ENCODE results near the gene PAH. TPM values are rescaled to one million over a fixed set of nuclear protein-coding genes. Genes with fewer than 3 reads are reported as not detected.
A peak's percentile ranks its signal among the peaks of the same experiment; 100 is the strongest.

Gene PAH
- total RNA-seq, 2 donors from 2014 or later = 7.3 to 39.6 TPM

DNA sequence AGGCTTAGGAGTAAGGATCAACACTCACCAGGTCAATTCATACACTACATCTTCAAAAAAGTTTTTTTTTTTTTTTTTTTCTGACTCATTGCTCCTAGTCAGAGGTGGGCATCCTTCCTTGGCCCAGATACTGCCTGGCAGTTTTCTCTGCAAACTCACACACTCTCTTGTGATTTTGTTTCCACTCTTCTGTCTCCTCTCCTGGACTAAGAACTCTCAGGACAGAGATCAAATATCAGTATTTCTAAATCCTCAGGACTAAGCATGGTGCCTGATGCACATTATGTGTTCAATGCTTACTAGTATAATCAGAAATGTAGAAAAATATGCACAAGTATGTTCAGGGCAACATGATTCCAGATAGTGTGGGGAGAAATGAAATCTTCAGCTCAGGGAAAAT lies 10.2 kb upstream of the PAH start:
- Histone ChIP-seq H3K4me3 (no peak overlapping the region), H3K27ac (no peak overlapping the region), H3K36me3 (replicated peaks in 1 of 2; ENCODE audit: insufficient read depth in 1 of 2, low read depth in 2 of 2) (no peaks in the 10 kb centered on the region), H3K4me1 (no peaks in the 10 kb centered on the region), H3K27me3 (no peaks in the 10 kb centered on the region), H3K9me3 (no peaks in the 10 kb centered on the region)
- ATAC-seq (no peak), DNase-seq (no peak)
- intact Hi-C loops (cut with DNase I) = no loop called here
- TF ChIP-seq, protein P1, sequence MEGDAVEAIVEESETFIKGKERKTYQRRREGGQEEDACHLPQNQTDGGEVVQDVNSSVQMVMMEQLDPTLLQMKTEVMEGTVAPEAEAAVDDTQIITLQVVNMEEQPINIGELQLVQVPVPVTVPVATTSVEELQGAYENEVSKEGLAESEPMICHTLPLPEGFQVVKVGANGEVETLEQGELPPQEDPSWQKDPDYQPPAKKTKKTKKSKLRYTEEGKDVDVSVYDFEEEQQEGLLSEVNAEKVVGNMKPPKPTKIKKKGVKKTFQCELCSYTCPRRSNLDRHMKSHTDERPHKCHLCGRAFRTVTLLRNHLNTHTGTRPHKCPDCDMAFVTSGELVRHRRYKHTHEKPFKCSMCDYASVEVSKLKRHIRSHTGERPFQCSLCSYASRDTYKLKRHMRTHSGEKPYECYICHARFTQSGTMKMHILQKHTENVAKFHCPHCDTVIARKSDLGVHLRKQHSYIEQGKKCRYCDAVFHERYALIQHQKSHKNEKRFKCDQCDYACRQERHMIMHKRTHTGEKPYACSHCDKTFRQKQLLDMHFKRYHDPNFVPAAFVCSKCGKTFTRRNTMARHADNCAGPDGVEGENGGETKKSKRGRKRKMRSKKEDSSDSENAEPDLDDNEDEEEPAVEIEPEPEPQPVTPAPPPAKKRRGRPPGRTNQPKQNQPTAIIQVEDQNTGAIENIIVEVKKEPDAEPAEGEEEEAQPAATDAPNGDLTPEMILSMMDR (IDR thresholded peaks at IDR 0.05) = no peak
- no peak for TF ChIP-seq POLR2A (IDR thresholded peaks at IDR 0.05)

DNA sequence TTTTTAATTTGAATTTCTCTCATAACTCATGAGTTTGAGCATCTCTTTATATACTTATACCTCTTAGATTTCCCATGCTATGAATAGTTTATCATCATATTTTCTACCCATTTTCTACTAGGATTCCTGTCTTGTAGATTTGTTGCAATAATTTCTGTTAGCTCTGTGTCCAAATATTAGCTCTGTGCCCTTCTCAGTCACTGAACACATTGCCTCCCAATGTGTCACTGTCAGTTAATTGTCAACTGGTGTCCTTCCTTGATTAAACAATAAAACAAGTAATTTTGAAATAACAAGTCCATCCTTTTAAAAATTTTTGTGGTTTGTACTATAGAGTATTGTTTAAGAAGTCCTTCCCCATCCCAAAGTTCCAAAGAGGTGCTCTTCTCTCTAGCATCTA lies 4.2 kb upstream of the PAH start:
- intact Hi-C loops (cut with DNase I) = no loop called here
- Histone ChIP-seq H3K4me1 (peaks cover 22% of the 10 kb centered on the region), H3K36me3 (replicated peaks in 1 of 2; ENCODE audit: insufficient read depth in 1 of 2, low read depth in 2 of 2) (no peaks in the 10 kb centered on the region), H3K27ac (peak overlapping the region in 1 of 4 donors; percentile 25), H3K27me3 (no peaks in the 10 kb centered on the region), H3K4me3 (no peak overlapping the region), H3K9me3 (no peaks in the 10 kb centered on the region)
- TF ChIP-seq POLR2A (IDR thresholded peaks at IDR 0.05) = no peak
- TF ChIP-seq, protein P1 (IDR thresholded peaks at IDR 0.05) = no peak
- DNase-seq = no peak
- no peak for ATAC-seq

DNA sequence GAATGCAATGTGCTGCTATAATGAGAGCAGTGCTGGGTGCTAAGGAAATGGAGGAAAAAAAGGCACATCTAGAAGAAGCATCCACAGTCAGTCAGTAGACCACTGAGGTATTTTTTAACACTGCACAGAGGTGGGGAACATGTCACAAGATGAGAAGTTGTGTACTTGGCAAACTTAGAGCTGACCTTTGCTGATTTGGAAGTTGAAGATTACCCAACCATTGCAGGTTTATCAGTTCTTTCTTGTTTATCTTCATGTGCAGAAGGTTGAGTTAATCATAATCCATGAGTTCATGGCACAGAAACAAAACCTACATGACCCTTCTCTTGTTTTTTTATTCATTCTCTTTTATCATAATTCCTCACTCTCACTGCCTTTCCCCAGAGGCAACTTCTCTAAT lies 3.2 kb upstream of the PAH start:
- ATAC-seq = no peak
- no peak overlapping the region for H3K27ac ChIP-seq
- DNase-seq = no peak
- no peaks in the 10 kb centered on the region for H3K27me3 ChIP-seq
- H3K4me1 ChIP-seq = peaks cover 22% of the 10 kb centered on the region
- TF ChIP-seq POLR2A (IDR thresholded peaks at IDR 0.05) = no peak
- TF ChIP-seq, protein P1 (IDR thresholded peaks at IDR 0.05) = no peak
- no peaks in the 10 kb centered on the region for H3K36me3 ChIP-seq (replicated peaks in 1 of 2; ENCODE audit: insufficient read depth in 1 of 2, low read depth in 2 of 2)
- H3K4me3 ChIP-seq = no peak overlapping the region
- intact Hi-C loops (cut with DNase I) = no loop called here
- no peaks in the 10 kb centered on the region for H3K9me3 ChIP-seq

DNA sequence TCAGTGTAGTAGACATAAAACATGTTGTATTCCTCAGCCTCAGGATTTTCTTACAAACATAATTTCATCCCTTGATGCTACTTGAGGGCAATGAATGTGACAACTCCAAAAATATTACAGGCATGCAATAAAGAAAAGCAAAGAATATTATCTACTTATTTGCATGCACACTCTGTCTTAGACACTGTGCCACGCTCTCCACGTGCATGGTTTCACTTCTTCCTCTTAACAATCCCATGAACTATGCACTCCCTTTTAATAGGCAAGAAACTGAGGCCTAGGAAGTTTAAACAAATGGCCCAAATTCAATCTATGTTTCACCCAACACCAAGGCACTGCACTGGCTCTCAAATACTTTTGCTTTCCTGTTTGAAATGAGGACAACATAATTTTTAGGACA lies 1.8 kb upstream of the PAH start:
- 69 to 76% methylated on average over 2 of the region's 2 CpGs for WGBS, 2 donors
- intact Hi-C loops (cut with DNase I) = no loop called here
- peaks cover 22% of the 10 kb centered on the region for H3K4me1 ChIP-seq
- no peak overlapping the region for H3K27ac ChIP-seq
- no peaks in the 10 kb centered on the region for H3K27me3 ChIP-seq
- DNase-seq (no peak), ATAC-seq (no peak)
- H3K4me3 ChIP-seq = no peak overlapping the region
- no peaks in the 10 kb centered on the region for H3K9me3 ChIP-seq
- no peaks in the 10 kb centered on the region for H3K36me3 ChIP-seq (replicated peaks in 1 of 2; ENCODE audit: insufficient read depth in 1 of 2, low read depth in 2 of 2)
- no peak for TF ChIP-seq POLR2A (IDR thresholded peaks at IDR 0.05)
- TF ChIP-seq, protein P1 (IDR thresholded peaks at IDR 0.05) = no peak

DNA sequence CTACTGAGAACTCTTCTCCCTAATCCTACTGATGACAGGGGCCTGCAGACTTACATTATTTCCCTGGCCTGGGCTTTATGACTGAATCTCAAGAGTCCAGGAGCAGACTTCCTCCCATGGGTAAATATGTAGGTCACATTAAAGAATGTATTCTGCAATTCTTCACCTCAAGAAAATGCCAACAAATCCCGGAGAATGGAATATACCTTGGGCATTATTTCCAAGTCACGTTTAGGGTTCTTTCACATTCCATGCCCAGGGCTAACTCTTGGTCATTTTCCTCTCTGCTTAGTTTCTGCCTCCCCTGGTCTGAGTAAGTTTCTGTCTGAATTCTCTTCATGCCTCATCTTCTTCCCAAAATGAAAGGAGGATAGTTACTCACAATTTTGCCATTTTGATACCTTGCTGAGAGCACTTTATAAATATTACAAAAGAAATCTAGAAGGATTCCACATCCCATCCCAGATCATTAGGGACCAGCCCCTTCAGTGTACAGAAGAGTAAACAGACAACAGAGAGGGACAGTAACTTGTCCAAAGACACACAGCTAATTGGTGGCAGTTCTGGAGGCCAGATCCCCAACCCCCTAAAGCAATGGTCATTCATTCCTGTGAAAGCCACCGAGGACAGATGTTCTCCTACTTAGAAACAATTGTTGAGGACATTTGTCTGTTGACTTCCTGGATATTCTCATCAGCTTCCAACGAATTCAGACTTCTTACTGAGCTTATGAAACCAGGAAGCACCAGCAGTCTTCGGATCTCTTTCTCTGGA lies 605 bp downstream of the PAH start:
- no peak for DNase-seq
- H3K27me3 ChIP-seq = no peaks in the 10 kb centered on the region
- ATAC-seq = no peak
- H3K36me3 ChIP-seq (replicated peaks in 1 of 2; ENCODE audit: insufficient read depth in 1 of 2, low read depth in 2 of 2) = no peaks in the 10 kb centered on the region
- TF ChIP-seq POLR2A (IDR thresholded peaks at IDR 0.05) = no peak
- TF ChIP-seq, protein P1 (IDR thresholded peaks at IDR 0.05) = no peak
- H3K4me1 ChIP-seq = peaks cover 22% of the 10 kb centered on the region
- peak overlapping the region in 3 of 4 donors; percentile 60 to 70 (median 68) for H3K27ac ChIP-seq
- H3K9me3 ChIP-seq = no peaks in the 10 kb centered on the region
- 58 to 61% methylated on average over 5 of the region's 5 CpGs for WGBS, 2 donors
- H3K4me3 ChIP-seq = no peak overlapping the region
- intact Hi-C loops (cut with DNase I) = no loop called here

All from body of pancreas (tissue), 4 donors.